HL-60 (cell line): ENCODE measurements around the gene LRRC3B.
A peak's percentile ranks its signal among the peaks of the same experiment; 100 is the strongest.

Experiments
- DNase-seq, 2 experiments: peaks; one replicate each; pipeline ENCODE4 v3.0.0-alpha.2; 2010 to 2020; ENCODE audit warnings: low read depth in 1 of 2, low spot score in 1 of 2
- H3K27ac ChIP-seq: fragments of 250-450 bp; sonication (Bioruptor Pico); replicated peaks from 2 replicates; pipeline ENCODE4 v1.5.1; 2020; ENCODE audit warnings: mild to moderate bottlenecking, moderate library complexity
- H3K27me3 ChIP-seq: fragments of 250-450 bp; sonication (Bioruptor Pico); 2 replicates; pipeline ENCODE4 v1.5.1; 2021; ENCODE audit warnings: mild to moderate bottlenecking, moderate library complexity; ENCODE audit not compliant: insufficient read depth, poor library complexity, severe bottlenecking
- H3K4me3 ChIP-seq: replicated peaks from 2 replicates; pipeline ENCODE4 v1.5.1; 2011; ENCODE audit warnings: mild to moderate bottlenecking, control low read depth, low read length; ENCODE audit not compliant: insufficient read depth
- GABPA ChIP-seq: IDR thresholded peaks from 2 replicates; pipeline ENCODE4 v1.6.1; 2012; ENCODE audit warnings: low read depth
- POLR2AphosphoS5 ChIP-seq: IDR thresholded peaks from 2 replicates; pipeline ENCODE4 v1.6.1; 2012; ENCODE audit warnings: low read depth
- REST ChIP-seq: IDR thresholded peaks from 2 replicates; pipeline ENCODE4 v1.6.1; 2012; ENCODE audit warnings: low read depth; ENCODE audit not compliant: insufficient replicate concordance
- SPI1 ChIP-seq: IDR thresholded peaks from 2 replicates; pipeline ENCODE4 v1.6.1; 2012; ENCODE audit warnings: low read depth, mild to moderate bottlenecking, borderline replicate concordance
- TF ChIP-seq, protein P1 (sequence below): IDR thresholded peaks from one replicate; pipeline ENCODE4 v1.5.1; 2011; ENCODE audit warnings: low read length, control low read depth, inconsistent platforms; ENCODE audit not compliant: insufficient read depth

LRRC3B gene

DNA sequence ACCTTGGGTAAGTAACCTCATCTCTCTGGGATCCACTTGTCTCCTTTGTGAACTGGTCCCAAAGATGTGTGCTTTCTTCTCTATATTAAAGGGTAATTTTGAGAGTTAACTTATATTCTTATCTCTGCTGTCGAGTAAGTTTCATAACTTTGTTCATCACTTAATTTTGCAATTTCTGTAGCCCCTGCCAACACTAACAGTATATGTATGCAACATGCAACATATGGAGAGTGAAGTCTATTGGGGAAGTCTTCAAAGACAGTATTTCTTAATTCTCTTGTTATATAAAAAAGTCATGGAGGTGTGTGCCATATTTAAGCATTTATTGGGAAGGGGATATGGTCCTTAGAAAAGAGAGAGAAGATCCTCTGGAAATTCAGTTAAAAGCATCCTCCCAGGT is 85.9 kb downstream of the LRRC3B start:
- Histone ChIP-seq H3K4me3 (no peak overlapping the region), H3K27ac (no peak overlapping the region), H3K27me3 (no peaks in the 10 kb centered on the region)
- TF ChIP-seq, protein P1, sequence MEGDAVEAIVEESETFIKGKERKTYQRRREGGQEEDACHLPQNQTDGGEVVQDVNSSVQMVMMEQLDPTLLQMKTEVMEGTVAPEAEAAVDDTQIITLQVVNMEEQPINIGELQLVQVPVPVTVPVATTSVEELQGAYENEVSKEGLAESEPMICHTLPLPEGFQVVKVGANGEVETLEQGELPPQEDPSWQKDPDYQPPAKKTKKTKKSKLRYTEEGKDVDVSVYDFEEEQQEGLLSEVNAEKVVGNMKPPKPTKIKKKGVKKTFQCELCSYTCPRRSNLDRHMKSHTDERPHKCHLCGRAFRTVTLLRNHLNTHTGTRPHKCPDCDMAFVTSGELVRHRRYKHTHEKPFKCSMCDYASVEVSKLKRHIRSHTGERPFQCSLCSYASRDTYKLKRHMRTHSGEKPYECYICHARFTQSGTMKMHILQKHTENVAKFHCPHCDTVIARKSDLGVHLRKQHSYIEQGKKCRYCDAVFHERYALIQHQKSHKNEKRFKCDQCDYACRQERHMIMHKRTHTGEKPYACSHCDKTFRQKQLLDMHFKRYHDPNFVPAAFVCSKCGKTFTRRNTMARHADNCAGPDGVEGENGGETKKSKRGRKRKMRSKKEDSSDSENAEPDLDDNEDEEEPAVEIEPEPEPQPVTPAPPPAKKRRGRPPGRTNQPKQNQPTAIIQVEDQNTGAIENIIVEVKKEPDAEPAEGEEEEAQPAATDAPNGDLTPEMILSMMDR, result no peak
- no peak for TF ChIP-seq REST
- TF ChIP-seq SPI1, result no peak
- no peak for TF ChIP-seq GABPA
- no peak for TF ChIP-seq POLR2AphosphoS5
- DNase-seq, result no peak

- H3K27me3 ChIP-seq, result no peaks in the 10 kb centered on the region
- no peak overlapping the region for H3K27ac ChIP-seq
- H3K4me3 ChIP-seq, result no peak overlapping the region
- DNase-seq, result peak in 1 of 2 experiments; percentile 1
- no peak for TF ChIP-seq POLR2AphosphoS5
- TF ChIP-seq, protein P1, result peak; percentile 24
Observed at GRCh38 chr3:26712211-26713026, 89.8 kb downstream of the LRRC3B start.

DNA sequence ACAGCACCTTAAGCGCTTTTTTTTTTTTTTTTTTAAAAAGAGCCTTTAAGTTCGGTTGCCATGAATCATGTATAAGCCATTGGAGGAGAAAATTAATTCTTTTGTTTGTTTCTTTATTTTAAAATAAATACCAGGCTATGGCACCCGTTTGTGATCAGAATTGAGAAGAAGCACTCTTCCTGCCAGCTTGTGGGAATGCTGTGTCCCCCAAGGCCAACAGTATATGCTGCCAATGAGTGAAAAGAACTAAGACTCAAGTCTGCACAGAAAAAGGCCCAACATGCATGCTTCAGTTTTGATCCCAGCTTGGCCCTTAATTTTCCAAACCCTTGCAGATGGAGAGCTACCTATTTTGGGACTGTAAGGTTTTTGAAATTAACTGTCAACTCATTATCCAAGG is 90.5 kb downstream of the LRRC3B start:
- TF ChIP-seq GABPA, result no peak
- no peak for TF ChIP-seq REST
- no peak for TF ChIP-seq POLR2AphosphoS5
- TF ChIP-seq, protein P1, result no peak
- TF ChIP-seq SPI1, result no peak
- no peak for DNase-seq

DNA sequence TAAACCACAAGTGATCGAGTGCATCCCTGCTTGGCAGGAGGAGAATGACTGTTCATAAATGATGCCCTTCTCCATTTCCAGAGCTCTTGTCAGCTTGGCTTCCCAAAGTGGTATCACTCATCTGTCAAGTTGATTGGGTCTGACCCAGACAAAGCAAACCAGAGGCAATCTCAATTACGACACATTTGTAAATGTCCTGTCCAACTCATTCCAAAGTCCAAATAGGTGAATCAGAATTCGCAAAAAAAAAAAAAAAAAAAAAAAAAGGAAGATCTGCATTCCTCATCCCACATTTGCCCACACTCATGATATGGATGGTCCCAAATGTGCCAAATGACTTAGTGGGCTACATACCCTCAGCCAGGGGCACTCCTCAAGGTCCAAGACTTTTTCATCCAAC is 91.9 kb downstream of the LRRC3B start:
- H3K27ac ChIP-seq, result no peak overlapping the region
- no peak for TF ChIP-seq SPI1
- TF ChIP-seq GABPA, result no peak
- TF ChIP-seq REST, result no peak
- no peak for TF ChIP-seq POLR2AphosphoS5
- TF ChIP-seq, protein P1, result no peak
- DNase-seq, result no peak
- no peaks in the 10 kb centered on the region for H3K27me3 ChIP-seq
- no peak overlapping the region for H3K4me3 ChIP-seq

More for the DNA sequence above, 90.5 kb downstream of the LRRC3B start:
- H3K27ac ChIP-seq, result no peak overlapping the region
- H3K4me3 ChIP-seq, result no peak overlapping the region
- H3K27me3 ChIP-seq, result no peaks in the 10 kb centered on the region
